Measurements from ENCODE around the gene HSPA9.
"Not testable (repeated sequence)": the region's sequence is repeated elsewhere in the genome, so short reads cannot be mapped to it uniquely, and the experiment has no call there.

The HSPA9 gene

DNA sequence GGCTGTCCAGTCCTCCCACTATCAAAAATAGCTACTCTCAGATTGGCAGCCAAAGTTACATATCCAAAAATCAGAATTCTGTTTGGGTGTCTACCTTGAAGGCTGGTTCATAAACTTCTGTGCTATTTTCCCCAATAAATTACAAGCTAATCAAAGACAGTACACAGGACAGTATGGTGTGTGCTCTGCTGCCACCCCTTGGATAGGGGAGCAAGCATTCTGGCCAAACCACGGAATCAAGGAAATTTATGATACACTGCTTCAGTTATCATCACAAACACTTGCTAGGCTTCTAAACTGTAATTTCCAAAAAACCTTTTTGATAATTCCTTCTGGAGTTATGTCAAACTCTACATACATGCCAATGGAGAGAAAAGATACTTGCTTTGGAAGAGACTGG, 48.0 kb downstream of the HSPA9 start:
- H3K9me3 ChIP-seq (ENCODE audit: low read length): peaks cover 2% of the 10 kb centered on the region
- peaks cover 17% of the 10 kb centered on the region for H3K36me3 ChIP-seq (ENCODE audit: insufficient read depth, low read length)
- H3K4me1 ChIP-seq (ENCODE audit: insufficient read depth, low read length): peaks cover 8% of the 10 kb centered on the region
- H3K27me3 ChIP-seq (ENCODE audit: insufficient read depth, low read length): no peaks in the 10 kb centered on the region
- no peak overlapping the region for H2AFZ ChIP-seq (ENCODE audit: low read depth, low read length)
- no peak overlapping the region for H3K4me3 ChIP-seq (ENCODE audit: low read length)

DNA sequence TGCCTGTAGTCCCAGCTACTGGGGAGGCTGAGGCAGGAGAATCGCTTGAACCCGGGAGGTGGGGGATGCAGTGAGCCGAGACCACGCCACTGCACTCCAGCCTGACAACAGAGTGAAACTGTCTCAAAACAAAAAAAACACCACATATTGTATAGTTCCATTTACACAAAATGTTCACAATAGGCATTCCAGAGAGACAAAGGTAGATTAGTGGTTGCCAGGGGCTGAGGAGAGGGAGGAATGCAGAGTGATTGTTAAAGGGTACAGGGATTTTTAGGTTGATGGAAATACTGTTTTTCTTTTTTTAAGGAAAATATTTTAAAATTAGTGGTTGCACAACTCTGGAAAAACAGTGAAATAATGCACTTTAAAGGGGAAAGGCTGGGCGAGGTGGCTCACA, 51.8 kb downstream of the HSPA9 start:
- Histone ChIP-seq H3K36me3 (ENCODE audit: insufficient read depth, low read length) (peaks cover 7% of the 10 kb centered on the region), H3K4me1 (ENCODE audit: insufficient read depth, low read length) (peaks cover 8% of the 10 kb centered on the region), H3K9me3 (ENCODE audit: low read length) (peaks cover 2% of the 10 kb centered on the region), H2AFZ (ENCODE audit: low read depth, low read length) (no peak overlapping the region), H3K27me3 (ENCODE audit: insufficient read depth, low read length) (no peaks in the 10 kb centered on the region), H3K4me3 (ENCODE audit: low read length) (no peak overlapping the region)

DNA sequence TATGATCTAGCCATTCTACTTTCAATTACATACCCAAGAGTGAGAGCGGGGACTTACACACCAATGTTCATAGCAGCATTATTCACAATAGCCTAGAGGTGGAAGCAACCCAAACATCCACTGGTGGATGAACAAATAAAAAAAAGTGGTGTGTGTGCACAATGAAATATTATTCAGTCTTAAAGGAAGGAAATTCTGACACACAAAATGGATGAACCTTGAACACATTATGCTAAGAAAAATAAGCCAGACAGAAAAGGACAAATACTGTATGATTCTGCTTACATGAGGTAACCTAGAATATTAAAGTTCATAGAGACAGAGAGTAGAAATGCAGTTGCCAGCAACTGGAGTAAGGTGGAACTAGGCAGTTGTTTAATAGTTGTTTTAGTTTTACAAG, 54.2 kb downstream of the HSPA9 start:
- peaks cover 29% of the 10 kb centered on the region for H3K36me3 ChIP-seq (ENCODE audit: insufficient read depth, low read length)
- H3K27me3 ChIP-seq (ENCODE audit: insufficient read depth, low read length): no peaks in the 10 kb centered on the region
- peaks cover 2% of the 10 kb centered on the region for H3K9me3 ChIP-seq (ENCODE audit: low read length)
- no peak overlapping the region for H2AFZ ChIP-seq (ENCODE audit: low read depth, low read length)
- H3K4me3 ChIP-seq (ENCODE audit: low read length): no peak overlapping the region
- peaks cover 8% of the 10 kb centered on the region for H3K4me1 ChIP-seq (ENCODE audit: insufficient read depth, low read length)

DNA sequence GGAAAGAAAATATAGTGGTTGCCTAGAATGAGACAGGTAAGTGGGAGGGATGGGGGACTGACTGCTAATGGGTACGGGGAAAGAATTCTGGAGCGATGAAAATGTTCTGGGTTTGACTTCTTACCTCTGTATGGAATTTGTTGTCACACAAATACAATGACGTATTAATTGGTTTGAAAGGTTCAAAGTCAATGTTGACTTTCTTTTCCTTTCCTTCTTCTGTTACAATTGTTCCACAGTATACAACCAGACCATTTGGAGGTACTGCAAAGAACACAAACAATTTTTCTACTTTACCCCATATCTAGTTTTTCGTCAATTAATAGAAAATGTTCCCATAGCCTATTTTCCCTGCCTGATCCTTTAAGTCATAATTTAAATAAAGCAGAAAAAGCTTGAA, 57.8 kb downstream of the HSPA9 start:
- Histone ChIP-seq H3K4me3 (ENCODE audit: low read length) (no peak overlapping the region), H2AFZ (ENCODE audit: low read depth, low read length) (no peak overlapping the region), H3K27me3 (ENCODE audit: insufficient read depth, low read length) (no peaks in the 10 kb centered on the region), H3K9me3 (ENCODE audit: low read length) (no peaks in the 10 kb centered on the region), H3K4me1 (ENCODE audit: insufficient read depth, low read length) (no peaks in the 10 kb centered on the region), H3K36me3 (ENCODE audit: insufficient read depth, low read length) (peaks cover 61% of the 10 kb centered on the region)

DNA sequence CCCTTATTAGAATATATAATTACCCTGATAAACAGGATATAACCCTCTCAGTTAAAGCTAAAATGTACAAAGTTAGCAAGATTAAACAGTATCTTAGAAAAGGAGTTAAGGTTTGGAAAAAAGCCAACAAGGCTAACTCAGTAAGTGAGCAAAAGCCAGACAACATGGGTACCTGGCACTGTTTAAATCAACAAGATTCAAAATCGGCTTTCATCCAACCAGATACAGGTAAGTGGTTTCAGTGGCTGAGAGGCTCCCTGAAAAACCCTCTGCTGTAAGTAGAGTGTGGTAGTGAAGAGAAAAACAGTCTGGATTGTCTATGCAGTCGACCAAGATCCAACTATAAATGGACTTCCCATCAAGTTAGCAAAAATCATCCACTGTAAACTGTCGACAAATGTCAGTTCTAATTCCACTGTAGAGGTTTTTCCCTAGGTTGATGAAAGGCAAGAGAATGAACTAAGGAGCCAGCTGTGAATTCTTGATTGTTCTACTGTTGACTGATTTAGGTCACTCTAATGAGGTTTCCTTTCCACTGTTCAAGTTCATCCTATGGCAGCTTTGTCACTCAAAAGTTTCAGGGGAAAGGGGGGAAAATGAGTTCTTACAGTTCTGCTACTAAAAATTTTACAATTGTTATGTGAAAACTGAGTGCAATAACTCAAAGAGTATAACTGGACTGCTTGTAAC, 59.5 kb downstream of the HSPA9 start:
- Histone ChIP-seq H3K36me3 (ENCODE audit: insufficient read depth, low read length) (peaks cover 77% of the 10 kb centered on the region), H3K9me3 (ENCODE audit: low read length) (no peaks in the 10 kb centered on the region), H3K27me3 (ENCODE audit: insufficient read depth, low read length) (no peaks in the 10 kb centered on the region)

DNA sequence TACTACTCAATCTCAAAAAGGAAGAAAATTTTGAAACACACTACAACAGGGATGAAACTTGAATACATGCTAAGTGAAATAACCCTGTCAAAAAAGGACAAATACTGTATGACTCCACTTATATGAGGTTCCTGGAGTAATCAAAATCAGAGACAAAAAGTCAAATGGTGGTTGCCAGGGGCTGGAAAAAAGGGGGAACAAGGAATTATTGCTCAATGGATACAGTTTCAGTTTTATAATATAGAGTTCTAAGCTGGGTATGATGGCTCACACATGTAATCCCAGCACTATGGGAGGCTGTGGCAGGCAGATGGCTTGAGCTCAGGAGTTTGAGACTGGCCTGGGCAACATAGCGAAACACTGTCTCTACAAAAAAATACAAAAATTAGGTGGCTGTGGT, 61.2 kb downstream of the HSPA9 start:
- Histone ChIP-seq H3K4me1 (ENCODE audit: insufficient read depth, low read length) (peaks cover 4% of the 10 kb centered on the region), H2AFZ (ENCODE audit: low read depth, low read length) (no peak overlapping the region), H3K9me3 (ENCODE audit: low read length) (no peaks in the 10 kb centered on the region), H3K4me3 (ENCODE audit: low read length) (no peak overlapping the region), H3K36me3 (ENCODE audit: insufficient read depth, low read length) (peaks cover 89% of the 10 kb centered on the region), H3K27me3 (ENCODE audit: insufficient read depth, low read length) (no peaks in the 10 kb centered on the region)

More for the DNA sequence above, 59.5 kb downstream of the HSPA9 start:
- no peaks in the 10 kb centered on the region for H3K4me1 ChIP-seq (ENCODE audit: insufficient read depth, low read length)
- H2AFZ ChIP-seq (ENCODE audit: low read depth, low read length): no peak overlapping the region
- no peak overlapping the region for H3K4me3 ChIP-seq (ENCODE audit: low read length)

DNA sequence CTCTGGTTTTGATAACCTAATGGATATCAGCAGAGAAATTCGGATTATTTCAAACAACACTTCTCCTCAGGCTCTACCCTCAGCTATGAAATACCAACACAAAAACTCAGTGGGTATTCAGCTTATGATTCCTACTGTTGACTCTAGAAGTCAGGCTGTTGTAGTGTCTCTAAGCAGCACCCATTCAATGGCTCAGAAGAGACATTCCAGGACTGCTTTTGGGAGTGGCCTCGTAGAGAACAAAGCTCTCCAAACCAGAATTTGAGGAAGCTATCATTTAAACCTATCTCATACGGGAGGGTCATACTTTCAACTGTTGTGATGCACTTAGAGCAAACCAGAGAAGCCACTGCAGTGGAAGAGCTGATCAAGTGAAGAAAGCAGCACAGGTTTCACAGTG, 66.2 kb downstream of the HSPA9 start:
- Histone ChIP-seq H3K4me1 (ENCODE audit: insufficient read depth, low read length) (peaks cover 5% of the 10 kb centered on the region), H3K36me3 (ENCODE audit: insufficient read depth, low read length) (peaks cover 69% of the 10 kb centered on the region), H2AFZ (ENCODE audit: low read depth, low read length) (no peak overlapping the region), H3K4me3 (ENCODE audit: low read length) (no peak overlapping the region), H3K9me3 (ENCODE audit: low read length) (no peaks in the 10 kb centered on the region), H3K27me3 (ENCODE audit: insufficient read depth, low read length) (no peaks in the 10 kb centered on the region)

DNA sequence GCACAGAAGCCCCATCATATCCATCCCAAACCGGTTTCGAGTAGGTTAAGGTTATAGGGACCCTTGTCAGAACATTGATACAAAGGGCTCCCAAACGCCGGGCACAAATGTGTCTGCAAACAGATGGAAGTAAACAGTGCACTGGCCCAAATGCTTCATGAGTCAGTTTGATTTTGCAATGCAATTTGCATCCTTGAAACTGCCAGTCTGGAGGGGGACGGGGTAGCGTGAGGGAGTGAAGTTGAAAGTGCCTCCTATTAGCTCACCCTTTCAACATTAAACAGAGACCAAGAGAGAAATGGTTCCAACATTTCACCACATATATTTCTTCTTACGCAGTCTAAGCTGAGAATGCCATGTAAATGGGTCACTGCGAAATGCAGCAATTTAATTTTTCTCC, 67.7 kb downstream of the HSPA9 start:
- not testable (repeated sequence) for H3K4me3 ChIP-seq (ENCODE audit: low read length); H2AFZ ChIP-seq (ENCODE audit: low read depth, low read length); H3K9me3 ChIP-seq (ENCODE audit: low read length); H3K27me3 ChIP-seq (ENCODE audit: insufficient read depth, low read length); H3K4me1 ChIP-seq (ENCODE audit: insufficient read depth, low read length)
- H3K36me3 ChIP-seq (ENCODE audit: insufficient read depth, low read length): peaks cover 55% of the 10 kb centered on the region

DNA sequence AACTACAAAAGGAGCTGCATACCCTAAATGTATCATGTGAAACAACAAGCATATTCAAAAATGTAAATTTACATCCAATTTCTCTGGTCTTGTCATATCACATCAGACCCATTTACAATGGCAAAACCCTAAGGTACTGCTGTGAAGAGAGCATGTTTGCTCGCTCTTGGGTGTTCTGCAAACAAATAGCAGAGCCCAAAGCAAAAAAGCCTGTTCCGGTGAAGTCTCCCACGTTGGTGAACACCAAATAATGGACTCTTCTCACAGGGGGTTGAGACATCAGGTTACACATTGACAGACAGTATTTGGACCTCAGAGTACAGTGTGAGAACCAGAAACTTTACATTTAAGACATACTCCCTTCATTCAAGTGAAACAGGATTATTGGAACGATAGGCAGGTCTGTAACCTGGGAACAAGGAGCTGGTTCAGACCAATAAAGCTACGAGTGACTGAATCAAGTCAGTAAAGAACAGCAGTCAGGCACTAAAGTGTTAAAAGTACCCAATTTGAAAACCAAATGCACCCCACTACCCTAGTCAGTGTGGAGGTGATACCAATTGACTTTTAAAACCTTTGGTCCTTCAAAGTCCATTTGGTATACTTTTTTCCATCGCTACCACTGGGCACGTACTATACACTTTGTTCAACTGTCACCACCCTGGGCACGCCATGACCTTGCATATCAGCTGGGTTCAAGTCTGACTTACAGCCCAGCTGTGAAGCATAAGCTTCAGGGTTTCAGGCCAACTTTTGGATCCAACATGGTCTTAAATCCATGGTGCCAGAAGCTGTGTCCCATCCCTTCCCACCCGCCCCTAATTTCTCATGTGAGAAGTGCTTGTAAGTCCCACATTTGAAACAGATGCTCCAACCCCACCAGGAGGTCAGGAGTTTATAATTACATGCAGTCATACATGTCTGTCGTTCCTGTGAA, 68.6 kb downstream of the HSPA9 start:
- Histone ChIP-seq H3K27me3 (ENCODE audit: insufficient read depth, low read length) (no peaks in the 10 kb centered on the region), H3K9me3 (ENCODE audit: low read length) (no peaks in the 10 kb centered on the region), H2AFZ (ENCODE audit: low read depth, low read length) (no peak overlapping the region), H3K4me3 (ENCODE audit: low read length) (no peak overlapping the region), H3K4me1 (ENCODE audit: insufficient read depth, low read length) (peaks cover 7% of the 10 kb centered on the region), H3K36me3 (ENCODE audit: insufficient read depth, low read length) (peaks cover 47% of the 10 kb centered on the region)

DNA sequence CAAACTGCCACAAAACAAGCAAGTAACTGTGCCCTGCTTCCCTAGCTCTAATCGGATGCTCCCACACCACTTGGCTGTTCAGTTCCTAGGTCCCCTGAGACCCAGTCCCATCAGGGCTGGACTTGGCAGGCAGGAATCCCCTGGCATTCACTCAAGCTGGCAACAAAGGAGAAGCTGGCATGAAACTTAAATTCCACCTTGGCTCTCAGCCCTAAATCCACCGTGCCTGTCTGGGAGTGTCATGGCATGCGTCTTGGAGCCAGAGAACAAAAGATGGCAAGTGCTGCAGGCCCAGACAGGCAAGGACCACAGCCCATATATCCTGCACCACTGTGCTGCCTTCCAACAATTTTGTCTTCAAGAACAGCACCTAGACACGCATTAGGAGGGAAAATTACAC, 70.4 kb downstream of the HSPA9 start:
- Histone ChIP-seq H2AFZ (ENCODE audit: low read depth, low read length) (no peak overlapping the region), H3K36me3 (ENCODE audit: insufficient read depth, low read length) (peaks cover 30% of the 10 kb centered on the region), H3K9me3 (ENCODE audit: low read length) (no peaks in the 10 kb centered on the region), H3K27me3 (ENCODE audit: insufficient read depth, low read length) (no peaks in the 10 kb centered on the region), H3K4me1 (ENCODE audit: insufficient read depth, low read length) (peaks cover 7% of the 10 kb centered on the region), H3K4me3 (ENCODE audit: low read length) (no peak overlapping the region)
